ENCODE results near the gene HBA2. TPM values are rescaled to one million over a fixed set of nuclear protein-coding genes. Genes with fewer than 3 reads are reported as not detected.
"Not testable (repeated sequence)": the region's sequence is repeated elsewhere in the genome, so short reads cannot be mapped to it uniquely, and the experiment has no call there.

The HBA2 gene
- polyA plus RNA-seq, 3 donors: 754 to 948 (median 905) TPM

DNA sequence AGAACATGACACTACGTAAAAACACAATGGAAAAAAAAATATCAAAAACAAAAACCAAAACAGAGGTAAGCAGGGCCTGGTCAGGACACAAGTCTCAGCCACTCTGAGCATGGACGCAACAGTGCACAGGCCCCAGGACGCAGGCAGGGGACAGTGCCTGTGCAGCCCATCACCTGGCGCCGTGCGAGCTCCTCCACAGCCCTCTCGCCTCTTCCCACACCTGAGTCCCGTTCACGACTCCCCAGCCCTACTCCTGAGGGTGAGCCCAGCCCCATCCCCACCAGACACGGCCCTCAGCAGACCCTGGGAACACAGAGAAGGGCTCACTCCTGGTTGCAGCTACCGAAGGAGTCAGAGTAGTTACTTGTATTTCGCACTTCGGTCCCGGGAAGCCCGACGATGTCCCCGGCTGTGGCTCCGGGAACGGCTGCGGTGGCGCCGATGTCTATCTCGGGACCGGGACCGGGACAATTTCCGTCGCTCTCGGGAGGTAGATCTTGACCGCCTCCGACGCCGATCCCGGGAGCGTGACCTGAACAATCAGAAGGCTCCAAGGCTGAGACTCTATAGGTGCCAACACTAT lies 17.0 kb downstream of the HBA2 start:
- DNase-seq (ENCODE audit: low read depth in 3 of 3, low spot score in 2 of 3): no peak

GRCh38 chr16:191831-192230 lies 19.2 kb downstream of the HBA2 start:
- DNase-seq (ENCODE audit: low read depth in 3 of 3, low spot score in 2 of 3): no peak

DNA sequence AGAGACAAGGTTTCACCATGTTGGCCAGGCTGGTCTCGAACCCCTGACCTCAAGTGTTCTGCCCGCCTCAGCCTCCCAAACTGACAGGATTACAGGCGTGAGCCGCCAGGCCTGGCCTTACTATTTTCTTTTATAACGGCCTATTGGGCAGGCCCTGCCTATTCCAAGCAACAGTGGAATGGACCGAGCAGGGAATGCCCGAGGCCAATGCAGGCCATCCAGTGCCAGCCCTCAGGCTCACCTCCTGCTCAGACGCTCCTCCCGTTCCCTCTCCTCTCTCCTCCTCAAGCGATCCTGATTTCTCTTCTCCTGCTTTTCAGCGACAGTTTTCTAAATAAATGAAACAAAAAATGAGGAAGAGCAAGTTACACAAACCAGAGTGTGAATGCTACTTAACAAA lies 20.0 kb downstream of the HBA2 start:
- no peak for DNase-seq (ENCODE audit: low read depth in 3 of 3, low spot score in 2 of 3)

DNA sequence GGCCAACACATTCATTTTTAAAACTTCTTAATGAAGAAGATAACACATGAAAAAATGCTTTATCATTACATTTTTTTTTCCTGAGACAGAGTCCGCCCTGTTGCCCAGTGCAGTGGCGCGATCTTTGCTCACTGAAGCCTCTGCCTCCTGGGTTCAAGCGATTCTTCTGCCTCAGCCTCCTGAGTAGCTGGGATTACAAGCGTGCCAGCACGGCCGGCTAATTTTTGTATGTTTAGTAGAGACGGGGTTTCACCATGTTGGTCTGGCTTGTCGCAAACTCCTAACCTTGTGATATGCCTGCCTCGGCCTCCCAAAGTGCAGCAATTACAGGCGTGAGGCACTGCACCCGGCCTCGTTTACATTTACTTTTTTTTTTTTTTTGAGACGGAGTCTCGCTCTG lies 20.8 kb downstream of the HBA2 start:
- DNase-seq (ENCODE audit: low read depth in 3 of 3, low spot score in 2 of 3): no peak

GRCh38 chr16:194516-194915 lies 21.8 kb downstream of the HBA2 start:
- no peak for DNase-seq (ENCODE audit: low read depth in 3 of 3, low spot score in 2 of 3)

GRCh38 chr16:200388-200787 lies 27.7 kb downstream of the HBA2 start:
- no peak for DNase-seq (ENCODE audit: low read depth in 3 of 3, low spot score in 2 of 3)

DNA sequence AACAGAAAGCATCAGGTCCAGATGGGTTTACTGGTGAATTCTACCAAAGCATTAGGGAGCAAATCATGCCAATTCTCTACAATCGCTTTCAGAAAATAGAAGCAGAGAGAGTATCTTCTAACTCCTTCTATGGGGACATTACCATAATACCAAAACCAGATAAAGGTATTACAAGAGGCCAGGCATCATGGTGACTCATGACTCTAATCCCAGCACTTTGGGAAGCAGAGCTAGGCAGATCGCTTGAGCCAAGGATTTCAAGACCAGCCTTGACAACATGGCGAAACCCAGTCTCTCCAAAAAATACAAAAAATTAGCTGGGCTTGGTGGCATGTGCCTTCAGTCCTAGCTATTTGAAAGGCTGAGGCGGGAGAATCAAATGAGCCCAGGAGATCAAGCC lies 30.6 kb downstream of the HBA2 start:
- no peak for DNase-seq (ENCODE audit: low read depth in 3 of 3, low spot score in 2 of 3)

GRCh38 chr16:204046-204445 lies 31.4 kb downstream of the HBA2 start:
- DNase-seq (ENCODE audit: low read depth in 3 of 3, low spot score in 2 of 3): not testable (repeated sequence)

DNA sequence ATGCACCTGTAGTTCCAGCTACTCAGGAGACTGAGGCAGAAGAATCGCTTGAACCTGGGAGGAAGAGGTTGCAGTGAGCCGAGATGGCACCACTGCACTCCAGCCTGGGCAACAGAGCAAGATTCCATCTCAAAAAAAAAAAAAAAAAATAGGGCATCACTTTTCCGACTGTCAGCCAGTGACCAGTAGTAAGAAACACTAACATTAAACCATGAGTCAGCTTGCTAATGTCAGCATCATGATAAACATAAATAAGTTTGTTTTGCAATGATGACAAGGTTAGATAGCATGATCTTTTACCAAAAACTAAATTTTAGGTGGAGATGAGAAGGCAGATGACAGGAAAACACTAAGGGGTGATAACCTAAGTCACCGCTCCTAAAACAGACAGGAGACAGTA lies 36.7 kb downstream of the HBA2 start:
- DNase-seq (ENCODE audit: low read depth in 3 of 3, low spot score in 2 of 3): not testable (repeated sequence)

- DNase-seq (ENCODE audit: low read depth in 3 of 3, low spot score in 2 of 3): not testable (repeated sequence)
Measured at GRCh38 chr16:211631-212180, 39.0 kb downstream of the HBA2 start.

DNA sequence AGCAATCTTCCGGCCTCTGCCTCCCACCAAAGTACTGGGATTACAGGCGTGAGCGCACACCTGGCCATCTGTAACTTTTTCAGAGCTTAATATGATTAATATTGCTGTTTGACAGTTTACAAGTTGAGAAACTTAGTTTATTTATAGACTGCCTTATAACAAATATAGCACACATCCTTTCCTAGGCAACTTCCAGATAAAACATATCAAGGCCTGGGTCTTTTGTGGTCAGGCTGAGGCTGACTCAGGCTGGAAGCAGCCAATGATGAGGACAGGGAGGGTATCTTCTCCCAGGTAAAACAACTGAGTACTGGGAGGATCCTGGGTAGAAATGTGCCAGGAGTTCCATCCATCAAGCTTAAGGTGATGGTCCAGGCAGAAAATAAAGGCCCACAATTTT lies 40.3 kb downstream of the HBA2 start:
- DNase-seq (ENCODE audit: low read depth in 3 of 3, low spot score in 2 of 3): no peak

DNA sequence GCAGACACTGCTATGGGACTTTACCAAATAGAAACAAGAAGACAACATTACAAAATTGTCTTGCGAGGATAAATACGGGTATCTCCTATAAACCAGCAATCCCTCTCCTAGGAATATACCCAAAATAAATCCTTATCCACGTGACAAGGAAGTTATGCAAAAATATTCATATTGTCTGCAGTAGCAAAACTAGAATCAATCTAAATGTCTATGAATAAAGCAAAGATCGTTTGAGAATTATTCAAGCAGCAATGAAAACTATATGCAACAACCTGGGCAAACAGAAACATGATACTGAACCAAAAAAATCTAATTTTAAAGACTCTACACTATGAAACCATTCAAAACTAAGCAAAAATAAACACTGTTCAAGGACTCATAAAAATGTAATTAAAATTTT lies 47.3 kb downstream of the HBA2 start:
- no peak for DNase-seq (ENCODE audit: low read depth in 3 of 3, low spot score in 2 of 3)

Other genes starting within 250 kb of the HBA2 start
- 10 to 100 TPM; 14.7 to 16.5 (median 15.1) TPM for gene POLR3K, start 119.3 kb upstream of the HBA2 start, polyA plus RNA-seq (ENCODE audit: insufficient read length in 3 of 3)
- gene SNRNP25, start 119.0 kb upstream of the HBA2 start, polyA plus RNA-seq (ENCODE audit: insufficient read length in 3 of 3): 10 to 100 TPM; 40.0 to 54.0 (median 45.0) TPM
- gene RHBDF1, start 100.2 kb upstream of the HBA2 start, polyA plus RNA-seq (ENCODE audit: insufficient read length in 3 of 3): 10 to 100 TPM; 20.1 to 20.8 (median 20.7) TPM
- gene MPG, start 94.7 kb upstream of the HBA2 start, polyA plus RNA-seq (ENCODE audit: insufficient read length in 3 of 3): 10 to 100 TPM; 16.0 to 19.4 (median 16.1) TPM
- 10 to 100 TPM; 24.8 to 29.8 (median 24.9) TPM for gene NPRL3, start 34.2 kb upstream of the HBA2 start, polyA plus RNA-seq (ENCODE audit: insufficient read length in 3 of 3)
- gene HBZ, start 20.2 kb upstream of the HBA2 start, polyA plus RNA-seq (ENCODE audit: insufficient read length in 3 of 3): 1 to 10 TPM in 2 of 3 donors, under 1 TPM in 1; 0.98 to 3.1 (median 1.1) TPM
- 1 to 10 TPM; 1.7 to 4.0 (median 3.5) TPM for gene HBM, start 6.9 kb upstream of the HBA2 start, polyA plus RNA-seq (ENCODE audit: insufficient read length in 3 of 3)
- gene HBA1, start 3.8 kb downstream of the HBA2 start, polyA plus RNA-seq (ENCODE audit: insufficient read length in 3 of 3): 100 to 1,000 TPM; 505 to 589 (median 544) TPM
- under 1 TPM; 0.31 to 0.67 (median 0.39) TPM for gene HBQ1, start 7.6 kb downstream of the HBA2 start, polyA plus RNA-seq (ENCODE audit: insufficient read length in 3 of 3)
- gene LUC7L, start 56.6 kb downstream of the HBA2 start, polyA plus RNA-seq (ENCODE audit: insufficient read length in 3 of 3): 100 to 1,000 TPM; 103 to 129 (median 117) TPM
- gene FAM234A, start 61.9 kb downstream of the HBA2 start, polyA plus RNA-seq (ENCODE audit: insufficient read length in 3 of 3): 10 to 100 TPM; 64.6 to 77.8 (median 64.6) TPM
- 1 to 10 TPM in 2 of 3 donors, under 1 TPM in 1; 0.44 to 1.1 (median 1.0) TPM for gene RGS11, start 103.1 kb downstream of the HBA2 start, polyA plus RNA-seq (ENCODE audit: insufficient read length in 3 of 3)
- 1 to 10 TPM; 1.5 to 2.6 (median 2.5) TPM for gene ARHGDIG, start 107.7 kb downstream of the HBA2 start, polyA plus RNA-seq (ENCODE audit: insufficient read length in 3 of 3)
- gene PDIA2, start 110.3 kb downstream of the HBA2 start, polyA plus RNA-seq (ENCODE audit: insufficient read length in 3 of 3): 1 to 10 TPM in 2 of 3 donors, under 1 TPM in 1; 0.49 to 1.4 (median 1.1) TPM
- 10 to 100 TPM; 15.2 to 17.0 (median 15.5) TPM for gene AXIN1, start 179.8 kb downstream of the HBA2 start, polyA plus RNA-seq (ENCODE audit: insufficient read length in 3 of 3)
- gene MRPL28, start 197.7 kb downstream of the HBA2 start, polyA plus RNA-seq (ENCODE audit: insufficient read length in 3 of 3): 10 to 100 TPM; 58.9 to 70.6 (median 61.9) TPM
- 10 to 100 TPM; 53.9 to 75.4 (median 66.1) TPM for gene PGAP6, start 209.1 kb downstream of the HBA2 start, polyA plus RNA-seq (ENCODE audit: insufficient read length in 3 of 3)
- 100 to 1,000 TPM in 2 of 3 donors, 10 to 100 TPM in 1; 95.3 to 124 (median 109) TPM for gene NME4, start 224.3 kb downstream of the HBA2 start, polyA plus RNA-seq (ENCODE audit: insufficient read length in 3 of 3)
- gene DECR2, start 229.0 kb downstream of the HBA2 start, polyA plus RNA-seq (ENCODE audit: insufficient read length in 3 of 3): 10 to 100 TPM; 15.7 to 28.3 (median 21.6) TPM